GM12878 (cell line): Measurements from ENCODE around the gene RHOF. TPM values are rescaled to one million over a fixed set of nuclear protein-coding genes. Genes with fewer than 3 reads are reported as not detected.

ENCODE experiments used
- ATAC-seq: fragments of 200-7000 bp; cut with Tn5 transposase; 3 replicates; pipeline ENCODE4 v1.9.1; 2020; ENCODE audit warnings: mild to moderate bottlenecking, moderate library complexity
- BruUV-seq: library from RNA; stranded (reverse); fragments of 400-500 nt; replicated peaks from 2 replicates; lab custom pipeline; 2021; lab: Mats Ljungman, UMichigan
- CTCF ChIA-PET: fragments of 300-600 bp; sonication (Branson Sonifier 250); formaldehyde crosslinking; extraction: SDS; loops from one replicate; lab custom pipeline; 2021; ENCODE audit warnings: inconsistent platforms; lab: Yijun Ruan, JAX
- POLR2A ChIA-PET: fragments of 350-600 bp; formaldehyde crosslinking; extraction: SDS; loops from one replicate; lab custom pipeline; 2021; ENCODE audit warnings: inconsistent platforms; lab: Charles Lee
- RAD21 ChIA-PET: fragments of 300-600 bp; sonication (Branson Sonifier 250); formaldehyde crosslinking; loops from one replicate; lab custom pipeline; 2023; ENCODE audit warnings: antibody characterized with exemption; ENCODE audit not compliant: unreplicated experiment; lab: Charles Lee
- SMC1A ChIA-PET: fragments of 300-600 bp; sonication (Branson Sonifier 250); formaldehyde crosslinking; loops from one replicate; lab custom pipeline; 2023; ENCODE audit not compliant: unreplicated experiment, uncharacterized antibody; lab: Charles Lee
- DNase-seq: peaks from one replicate; pipeline ENCODE4 v3.0.0-alpha.2; 2011; ENCODE audit warnings: low read depth, low spot score
- FAIRE-seq: peaks from 3 replicates; lab custom pipeline; 2011; peaks lifted over from hg19 to GRCh38; lab: Jason Lieb, UNC
- H2AFZ ChIP-seq: 2 replicates; pipeline ENCODE4 v1.6.0; 2011; ENCODE audit warnings: low read depth, low read length, control low read depth; ENCODE audit not compliant: control insufficient read depth
- H3K27ac ChIP-seq: 2 replicates; pipeline ENCODE4 v1.5.1; 2011; ENCODE audit warnings: control low read depth; ENCODE audit not compliant: control insufficient read depth, insufficient read depth
- H3K27me3 ChIP-seq, 2 experiments: replicated peaks in 1 of 2; 2 replicates each; pipeline versions ENCODE4 v1.6.0 to v1.6.1; 2011; ENCODE audit warnings: low read length in 1 of 2; ENCODE audit not compliant: control insufficient read depth in 2 of 2, insufficient read depth in 2 of 2
- H3K36me3 ChIP-seq, 2 experiments: 2 replicates each; pipeline ENCODE4 v1.5.1; 2011; ENCODE audit warnings: low read length in 1 of 2; ENCODE audit not compliant: control insufficient read depth in 2 of 2, insufficient read depth in 2 of 2
- H3K4me1 ChIP-seq: 2 replicates; pipeline ENCODE4 v1.6.1; 2011; ENCODE audit warnings: mild to moderate bottlenecking, low read length, moderate library complexity, mixed read lengths; ENCODE audit not compliant: control insufficient read depth, insufficient read depth
- H3K4me2 ChIP-seq: 2 replicates; pipeline ENCODE4 v1.6.0; 2011; ENCODE audit warnings: control low read depth; ENCODE audit not compliant: control insufficient read depth, insufficient read depth
- H3K4me3 ChIP-seq: fragments of 200-600 bp; sonication (generic); 2 replicates; pipeline ENCODE4 v1.5.1; 2016
- H3K79me2 ChIP-seq: 2 replicates; pipeline ENCODE4 v1.6.0; 2011; ENCODE audit warnings: low read length; ENCODE audit not compliant: control insufficient read depth, insufficient read depth
- H3K9ac ChIP-seq: 2 replicates; pipeline ENCODE4 v1.8.0; 2011; ENCODE audit warnings: low read length, control low read depth, mixed read lengths; ENCODE audit not compliant: control insufficient read depth, insufficient read depth
- H3K9me3 ChIP-seq: replicated peaks from 3 replicates; pipeline ENCODE4 v1.5.1; 2011; ENCODE audit warnings: mild to moderate bottlenecking, low read length; ENCODE audit not compliant: control insufficient read depth, insufficient read depth
- H4K20me1 ChIP-seq: 2 replicates; pipeline ENCODE4 v1.6.0; 2011; ENCODE audit not compliant: control insufficient read depth, insufficient read depth
- GABPA ChIP-seq: IDR thresholded peaks from 2 replicates; pipeline ENCODE4 v1.6.1; 2014; ENCODE audit warnings: antibody characterized with exemption, low read depth, mild to moderate bottlenecking, inconsistent platforms
- HDAC6 ChIP-seq: fragments of 200-600 bp; sonication (generic); IDR thresholded peaks from one replicate; pipeline ENCODE4 v1.8.0; 2017; ENCODE audit warnings: antibody characterized with exemption; ENCODE audit not compliant: unreplicated experiment
- IRF5 ChIP-seq: fragments of 450-650 bp; IDR thresholded peaks from 2 replicates; pipeline ENCODE4 v1.6.1; 2017; ENCODE audit warnings: borderline replicate concordance
- MXI1 ChIP-seq: fragments of 150-350 bp; IDR thresholded peaks from 2 replicates; pipeline ENCODE4 v1.6.1; 2011; ENCODE audit warnings: low read depth, mild to moderate bottlenecking, inconsistent platforms, low read length, improper control_type of control experiment
- NFIC ChIP-seq: IDR thresholded peaks from 2 replicates; pipeline ENCODE4 v1.6.1; 2012; ENCODE audit warnings: low read depth, mild to moderate bottlenecking, inconsistent platforms, low read length, moderate library complexity
- POLR2AphosphoS2 ChIP-seq: IDR thresholded peaks from 2 replicates; pipeline ENCODE4 v1.6.1; 2011; ENCODE audit warnings: low read depth, mild to moderate bottlenecking, low read length, improper control_type of control experiment, moderate library complexity
- POLR2AphosphoS5 ChIP-seq: IDR thresholded peaks from 2 replicates; pipeline ENCODE4 v1.6.1; 2011; ENCODE audit warnings: mild to moderate bottlenecking, low read length, inconsistent platforms
- SMAD5 ChIP-seq: IDR thresholded peaks from 2 replicates; pipeline ENCODE4 v1.6.1; 2016; ENCODE audit warnings: antibody characterized with exemption, low read depth
- SPI1 ChIP-seq: IDR thresholded peaks from 2 replicates; pipeline ENCODE4 v1.6.1; 2011; ENCODE audit warnings: low read depth, mild to moderate bottlenecking, low read length, moderate library complexity, borderline replicate concordance; ENCODE audit not compliant: insufficient read depth
- STAT3 ChIP-seq: IDR thresholded peaks from 2 replicates; pipeline ENCODE4 v1.6.1; 2011; ENCODE audit warnings: low read depth, low read length, improper control_type of control experiment
- SUPT20H ChIP-seq: IDR thresholded peaks from 2 replicates; pipeline ENCODE4 v1.6.1; 2011; ENCODE audit warnings: low read depth, mild to moderate bottlenecking, low read length, moderate library complexity, borderline replicate concordance; ENCODE audit not compliant: control insufficient read depth
- ZBTB4 ChIP-seq: fragments of 450-650 bp; formaldehyde crosslinking; IDR thresholded peaks from 2 replicates; pipeline ENCODE4 v1.4.0; 2022; ENCODE audit warnings: mild to moderate bottlenecking, moderate library complexity
- ZNF207 ChIP-seq: fragments of 450-650 bp; IDR thresholded peaks from 2 replicates; pipeline ENCODE4 v1.6.1; 2014; ENCODE audit warnings: antibody characterized with exemption, mild to moderate bottlenecking, borderline replicate concordance
- WGBS: methylation state at CpG from one replicate; pipeline ENCODE4 v1.1.6; 2016; ENCODE audit warnings: low lambda C conversion rate; ENCODE audit not compliant: insufficient replicate concordance, insufficient coverage; ENCODE audit errors: missing lambda C conversion rate; 5-methylcytosine and 5-hydroxymethylcytosine counted together
- in situ Hi-C: fragments of 300-500 bp; cut with MboI; formaldehyde crosslinking; loops from 9 replicates; pipeline ENCODE4 v1.14.3; 2018; ENCODE audit warnings: mixed read lengths
- intact Hi-C: fragments of 100-400 bp; cut with micrococcal nuclease; formaldehyde crosslinking; loops from one replicate; pipeline ENCODE4 v1.14.2; 2022; ENCODE audit not compliant: unreplicated experiment
- polyA plus RNA-seq, 11 experiments: library from polyadenylated mRNA; depleted of rRNA in 4 of 11; unstranded in 6 of 11; stranded (reverse) in 5 of 11; fragments of >200 nt; fragmentation: Nextera tagmentation in 4 of 11; fragmentation: Illumina TruSeq in 1 of 11; extraction: Ambion mirVana in 4 of 11; extraction: Trizol in 1 of 11; gene quantifications; 1 replicate in 1 of 11; 2 replicates in 10 of 11; pipeline versions ENCODE4 v1.2.1 to v1.2.3, GENCODE V29; 2011 to 2016; ENCODE audit warnings: inconsistent platforms in 2 of 11, missing spikeins in 2 of 11, low read depth in 1 of 11
- total RNA-seq, 4 experiments: library from RNA; depleted of rRNA in 3 of 4; stranded (reverse); fragments of >200 nt in 3 of 4; fragmentation: Illumina TruSeq in 1 of 4; extraction: Trizol in 1 of 4; gene quantifications; 2 replicates each; pipeline versions ENCODE4 v1.2.1 to v1.2.3, GENCODE V29; 2013 to 2021
- TF ChIP-seq, protein P1 (sequence below), 3 experiments: IDR thresholded peaks in 2 of 3; conservative IDR thresholded peaks in 1 of 3; 2 replicates each; pipeline ENCODE4 v1.5.1; 2011; ENCODE audit warnings: low read depth in 3 of 3, low read length in 3 of 3, mild to moderate bottlenecking in 3 of 3, control low read depth in 2 of 3, moderate library complexity in 2 of 3, inconsistent platforms in 1 of 3, mixed read lengths in 1 of 3; ENCODE audit not compliant: control insufficient read depth in 2 of 3, insufficient read depth in 1 of 3; ENCODE audit errors: extremely low read depth in 1 of 3

RHOF gene
- total and polyA plus RNA-seq, 10 of the 15 experiments (the other 5 are each of a cell fraction or from before 2014, with no cell fraction given): 6.1 to 78.7 (median 39.7) TPM

DNA sequence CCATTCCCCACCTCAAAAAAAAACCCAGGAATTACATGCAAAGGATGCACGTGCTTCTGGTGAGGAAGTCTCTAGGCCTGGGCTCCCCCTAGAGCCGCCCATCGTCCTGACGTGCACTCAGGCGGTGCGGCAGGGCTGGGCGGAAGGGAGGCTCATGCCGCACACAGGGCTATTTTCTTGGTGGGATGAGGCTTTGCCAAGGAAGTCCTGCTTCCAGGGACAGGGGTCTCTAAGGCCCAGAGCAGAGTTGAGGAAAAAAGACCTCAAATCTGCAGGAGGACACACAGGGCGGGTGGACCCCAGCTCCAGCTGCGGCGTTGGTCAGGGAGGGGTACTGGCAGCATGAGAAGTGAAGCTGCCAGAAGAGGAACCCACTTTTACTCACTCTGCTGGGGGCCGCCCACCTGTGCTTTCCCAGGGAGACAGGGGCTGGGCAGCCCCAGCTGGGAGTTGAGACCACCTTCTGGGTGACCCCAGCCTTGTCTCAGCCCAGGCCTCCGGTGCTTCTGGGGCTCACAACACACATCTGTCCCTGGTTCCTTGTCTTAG, 4.2 kb downstream of the RHOF start:
- H3K27me3 ChIP-seq: no peaks in the 10 kb centered on the region
- H3K9me3 ChIP-seq: no peaks in the 10 kb centered on the region
- H3K9ac ChIP-seq: peak overlapping the region; percentile 70
- FAIRE-seq (no peak), ATAC-seq (peak; percentile 37), DNase-seq (no peak)
- peak overlapping the region; percentile 32 for H3K4me2 ChIP-seq
- peaks cover 3 to 10% of the 10 kb centered on the region in 2 experiments; a peak in 2 of 4 replicates for H3K36me3 ChIP-seq
- H2AFZ ChIP-seq: no peak overlapping the region
- H3K4me3 ChIP-seq: peak overlapping the region; percentile 23; the same call in 1 of the 2 replicates
- SMC1A ChIA-PET: interaction anchor here (0.5 to 10.5 kb wide), 6 partner anchors 8 to 310 kb away, joined by 3 to 226 read pairs (median 3); partner anchors contain the start of genes SETD1B and TMEM120B
- in situ Hi-C loops: no loop called here
- H3K27ac ChIP-seq: peak overlapping the region; percentile 90
- peaks cover 80% of the 10 kb centered on the region for H3K79me2 ChIP-seq
- POLR2A ChIA-PET: interaction anchor here (0.6 to 7.9 kb wide), 9 partner anchors 6 to 425 kb away, joined by 3 to 155 read pairs (median 4); partner anchors contain the start of genes SETD1B and TMEM120B
- WGBS: 1% methylated on average over 13 of the region's 13 CpGs
- peaks cover 64% of the 10 kb centered on the region for H3K4me1 ChIP-seq
- CTCF ChIA-PET: interaction anchor here (0.6 to 16.2 kb wide), 5 partner anchors 9 to 252 kb away, joined by 3 to 492 read pairs (median 8); no protein-coding TSS in a partner anchor
- no peaks in the 10 kb centered on the region for H4K20me1 ChIP-seq
- RAD21 ChIA-PET: interaction anchor here (0.7 to 11.7 kb wide), 7 partner anchors 9 to 162 kb away, joined by 3 to 395 read pairs (median 3); partner anchors contain the start of genes ORAI1, SETD1B and TMEM120B
- BruUV-seq: no TSS peak
- intact Hi-C loops: no loop called here
- no peak for TF ChIP-seq HDAC6
- peak; percentile 63 for TF ChIP-seq SPI1
- TF ChIP-seq, protein P1, sequence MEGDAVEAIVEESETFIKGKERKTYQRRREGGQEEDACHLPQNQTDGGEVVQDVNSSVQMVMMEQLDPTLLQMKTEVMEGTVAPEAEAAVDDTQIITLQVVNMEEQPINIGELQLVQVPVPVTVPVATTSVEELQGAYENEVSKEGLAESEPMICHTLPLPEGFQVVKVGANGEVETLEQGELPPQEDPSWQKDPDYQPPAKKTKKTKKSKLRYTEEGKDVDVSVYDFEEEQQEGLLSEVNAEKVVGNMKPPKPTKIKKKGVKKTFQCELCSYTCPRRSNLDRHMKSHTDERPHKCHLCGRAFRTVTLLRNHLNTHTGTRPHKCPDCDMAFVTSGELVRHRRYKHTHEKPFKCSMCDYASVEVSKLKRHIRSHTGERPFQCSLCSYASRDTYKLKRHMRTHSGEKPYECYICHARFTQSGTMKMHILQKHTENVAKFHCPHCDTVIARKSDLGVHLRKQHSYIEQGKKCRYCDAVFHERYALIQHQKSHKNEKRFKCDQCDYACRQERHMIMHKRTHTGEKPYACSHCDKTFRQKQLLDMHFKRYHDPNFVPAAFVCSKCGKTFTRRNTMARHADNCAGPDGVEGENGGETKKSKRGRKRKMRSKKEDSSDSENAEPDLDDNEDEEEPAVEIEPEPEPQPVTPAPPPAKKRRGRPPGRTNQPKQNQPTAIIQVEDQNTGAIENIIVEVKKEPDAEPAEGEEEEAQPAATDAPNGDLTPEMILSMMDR (IDR thresholded peaks at IDR 0.05 in 2 of 3, conservative IDR thresholded peaks at IDR 0.05 in 1 of 3; ENCODE audit: control insufficient read depth in 2 of 3, extremely low read depth in 1 of 3, insufficient read depth in 1 of 3, low read depth in 3 of 3, low read length in 3 of 3): peak in 2 of 3 experiments; percentile 9 to 19; a peak in 1 of 6 replicates
- TF ChIP-seq ZBTB4 (CRISPR knock-in tag): no peak
- no peak for TF ChIP-seq POLR2AphosphoS2
- no peak; the same call in none of the 2 replicates for TF ChIP-seq MXI1
- no peak for TF ChIP-seq IRF5
- no peak for TF ChIP-seq STAT3
- no peak for TF ChIP-seq SMAD5
- no peak for TF ChIP-seq NFIC
- TF ChIP-seq SUPT20H: no peak
- no peak for TF ChIP-seq GABPA
- TF ChIP-seq ZNF207: no peak
- no peak for TF ChIP-seq POLR2AphosphoS5
